NOMO-1 treated with dmso at 0.1 percent for 144 hours (cell line): Measurements from ENCODE around the gene MAST3.
A peak's percentile ranks its signal among the peaks of the same experiment; 100 is the strongest.

Experiments used
- DNase-seq: peaks from one replicate; lab custom pipeline; 2025; ENCODE audit not compliant: unreplicated experiment; lab: John Stamatoyannopoulos, UW

Gene MAST3

DNA sequence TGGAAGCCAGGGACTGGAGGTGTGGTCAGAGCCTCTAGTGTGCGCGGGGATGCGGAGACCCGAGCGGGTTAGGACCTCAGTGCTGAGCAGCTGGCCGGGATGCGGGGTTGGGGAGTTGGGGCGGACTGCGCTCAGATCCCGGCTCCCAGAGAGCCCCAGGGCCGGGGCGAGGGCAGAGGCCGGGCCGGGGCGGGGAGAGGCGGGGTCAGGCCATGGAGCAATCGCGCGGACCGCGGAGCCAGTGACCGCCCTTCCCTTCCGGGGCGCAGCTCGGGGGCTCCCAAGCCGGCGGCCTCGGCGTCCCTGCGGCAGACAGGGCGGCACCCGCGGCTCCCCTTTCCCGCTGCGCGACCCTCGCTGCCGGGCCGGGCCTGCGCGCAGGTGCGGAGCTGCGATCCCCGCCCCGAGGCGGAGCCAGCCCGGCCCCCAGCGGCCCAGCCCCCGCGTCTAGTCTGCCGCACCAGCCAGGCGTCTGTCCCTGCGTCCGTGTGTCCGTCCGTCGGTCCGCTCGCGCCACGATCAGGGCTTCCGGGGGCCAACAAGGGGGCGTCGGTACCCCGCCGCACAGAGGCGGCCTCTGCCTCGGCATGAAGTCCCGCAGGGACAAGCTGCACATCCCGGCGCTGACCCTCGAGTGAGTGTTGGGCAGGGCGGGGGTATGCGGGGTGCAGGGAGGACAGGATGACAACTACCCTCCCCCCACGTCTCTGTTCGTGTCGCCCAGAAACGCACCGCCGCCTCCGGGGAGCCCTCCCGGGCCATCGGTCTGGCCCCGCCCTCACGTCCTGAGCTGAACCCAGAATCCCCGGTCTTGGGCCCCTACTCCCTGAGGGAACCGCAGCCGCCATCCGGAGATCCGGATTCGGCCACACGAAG is 12.4 kb downstream of the MAST3 start:
- no peak for DNase-seq

GRCh38 chr19:18110609-18111232 is 13.1 kb downstream of the MAST3 start:
- DNase-seq: no peak

DNA sequence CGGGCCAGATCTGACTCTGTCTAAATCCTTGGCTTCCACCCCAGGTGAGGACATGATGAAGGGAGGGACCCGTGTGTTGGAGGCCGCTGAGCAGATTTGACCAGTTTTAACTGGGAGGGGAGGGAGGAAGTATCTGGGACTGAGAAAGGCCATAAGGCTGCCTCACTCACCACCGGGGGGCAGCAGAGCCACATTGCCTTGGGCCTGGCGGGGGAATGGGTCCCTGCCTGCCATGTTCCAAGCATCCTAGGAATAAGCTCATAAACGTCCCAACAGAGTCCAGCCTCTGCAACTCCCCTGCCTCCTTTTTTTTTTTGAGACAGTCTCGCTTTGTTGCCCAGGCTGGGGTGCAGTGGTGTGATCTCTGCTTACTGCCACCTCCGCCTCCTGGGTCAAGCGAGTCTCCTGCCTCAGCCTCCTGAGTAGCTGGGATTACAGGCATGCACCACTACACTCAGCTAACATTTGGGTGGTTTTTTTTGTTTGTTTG is 15.5 kb downstream of the MAST3 start:
- DNase-seq: peak; percentile 48

DNA sequence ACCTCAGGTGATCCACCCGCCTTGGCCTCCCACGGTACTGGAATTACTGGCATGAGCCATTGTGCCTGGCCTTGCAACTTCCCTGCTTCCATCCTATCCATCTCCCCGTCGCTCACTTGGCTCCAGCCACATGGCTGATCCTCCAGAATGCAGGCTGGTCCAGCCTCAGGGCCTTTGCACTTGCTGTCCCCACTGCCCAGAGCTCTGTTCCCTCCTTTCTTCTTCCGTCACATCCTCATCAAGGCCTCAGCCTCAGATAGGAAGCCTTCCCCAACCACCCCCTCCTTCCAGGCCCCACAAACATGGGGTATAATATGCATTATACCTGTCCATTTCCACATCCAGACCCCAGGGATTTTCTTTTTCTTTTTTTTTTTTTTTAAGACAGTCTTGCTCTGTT is 16.2 kb downstream of the MAST3 start:
- DNase-seq: no peak

DNA sequence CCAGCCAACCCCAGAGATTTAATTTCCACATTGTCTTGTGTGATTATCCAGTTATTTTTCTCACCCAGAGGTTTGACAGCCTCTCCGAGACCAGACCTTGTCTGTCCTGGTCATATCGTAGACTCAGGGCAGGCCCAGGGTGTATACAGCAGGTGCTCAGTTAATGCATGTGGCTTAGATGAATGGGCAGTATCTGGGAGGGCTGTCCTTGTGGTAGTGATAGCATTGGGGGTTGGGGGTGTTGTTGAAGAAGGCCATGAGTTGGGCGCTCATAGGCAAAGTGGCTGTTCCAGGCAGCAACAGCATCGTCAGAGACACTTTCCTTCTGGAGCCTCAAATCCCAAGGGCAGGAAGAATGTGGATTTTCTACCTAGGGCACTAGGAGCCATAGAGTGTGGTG is 16.9 kb downstream of the MAST3 start:
- no peak for DNase-seq

GRCh38 chr19:18117364-18117691 is 19.8 kb downstream of the MAST3 start:
- no peak for DNase-seq

DNA sequence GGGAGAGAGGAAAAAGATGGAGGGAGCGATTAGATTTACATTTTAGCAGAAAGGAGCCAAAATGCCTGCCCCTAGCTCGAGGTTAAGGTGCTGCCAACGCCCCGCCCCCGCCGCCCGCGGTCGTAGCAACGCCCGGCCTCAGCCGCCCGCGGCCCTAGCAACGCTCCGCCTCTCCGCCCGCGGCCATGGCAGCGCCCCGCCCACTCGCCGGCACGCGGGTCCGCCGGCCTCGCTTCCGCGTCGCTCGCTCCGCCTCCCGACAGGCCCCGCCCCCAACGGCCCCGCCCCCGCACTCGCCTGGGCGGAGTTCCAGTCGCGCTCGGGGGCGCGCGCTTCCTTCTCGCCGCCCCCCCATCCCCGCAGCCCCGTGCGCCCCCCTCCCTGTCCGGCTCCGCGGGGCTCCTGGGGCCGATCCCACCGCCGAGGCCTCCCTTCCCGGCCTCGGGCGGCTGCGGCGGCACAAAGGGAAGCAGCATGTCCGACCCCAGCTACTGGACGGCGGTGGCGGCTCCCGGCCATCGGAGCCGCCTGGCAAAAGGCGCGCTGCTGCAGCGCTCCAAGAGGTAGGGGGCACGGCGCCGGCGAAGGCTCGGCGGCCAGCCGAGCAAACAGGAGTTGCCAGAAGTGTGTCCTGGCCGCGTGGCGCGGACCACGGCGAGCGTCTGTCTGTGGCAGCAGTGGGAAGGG is 20.3 kb downstream of the MAST3 start:
- DNase-seq: peak; percentile 91

GRCh38 chr19:18118420-18119012 is 20.9 kb downstream of the MAST3 start:
- DNase-seq: no peak

- no peak for DNase-seq
These were observed 21.6 kb downstream of the MAST3 start for GRCh38 chr19:18119013-18119716.

DNA sequence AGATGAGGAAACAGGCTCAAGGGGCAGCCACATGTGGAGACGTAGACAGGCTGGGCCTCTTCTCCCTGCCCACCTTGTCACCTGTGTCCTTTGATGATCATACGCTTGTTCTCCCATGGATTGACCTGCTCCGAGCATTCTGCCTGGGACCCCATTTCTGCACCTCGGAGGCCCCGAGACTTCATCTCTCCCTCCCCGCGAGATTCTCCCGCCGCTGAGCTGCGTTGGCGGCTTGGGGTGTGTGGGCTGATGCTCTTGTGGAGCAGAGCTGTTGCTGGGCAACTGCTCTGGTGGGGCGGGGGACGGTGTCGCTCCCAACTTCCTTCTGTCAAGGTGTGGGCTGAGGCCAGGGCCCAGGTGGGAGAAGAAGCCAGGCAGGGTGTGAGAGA is 22.1 kb downstream of the MAST3 start:
- DNase-seq: no peak

DNA sequence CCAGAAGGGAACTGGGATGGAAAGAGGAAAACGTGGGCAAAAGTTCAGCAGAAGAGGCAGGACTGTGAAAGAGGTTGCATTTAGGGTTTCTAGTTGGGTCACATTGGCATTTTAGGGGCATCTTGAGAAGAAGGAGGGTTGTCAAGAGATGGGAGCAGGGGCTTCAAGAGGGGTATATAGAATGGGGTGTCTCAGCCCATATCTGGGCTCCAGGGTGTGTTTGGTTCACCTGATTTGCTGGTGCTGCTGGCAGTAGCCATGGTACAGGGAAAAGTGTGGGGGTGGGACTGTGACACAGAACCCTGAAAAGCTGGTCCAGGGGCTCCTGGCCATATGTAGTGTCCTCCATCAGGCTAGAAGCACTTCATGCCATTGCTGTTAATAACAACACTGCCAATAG is 22.5 kb downstream of the MAST3 start:
- DNase-seq: no peak

DNA sequence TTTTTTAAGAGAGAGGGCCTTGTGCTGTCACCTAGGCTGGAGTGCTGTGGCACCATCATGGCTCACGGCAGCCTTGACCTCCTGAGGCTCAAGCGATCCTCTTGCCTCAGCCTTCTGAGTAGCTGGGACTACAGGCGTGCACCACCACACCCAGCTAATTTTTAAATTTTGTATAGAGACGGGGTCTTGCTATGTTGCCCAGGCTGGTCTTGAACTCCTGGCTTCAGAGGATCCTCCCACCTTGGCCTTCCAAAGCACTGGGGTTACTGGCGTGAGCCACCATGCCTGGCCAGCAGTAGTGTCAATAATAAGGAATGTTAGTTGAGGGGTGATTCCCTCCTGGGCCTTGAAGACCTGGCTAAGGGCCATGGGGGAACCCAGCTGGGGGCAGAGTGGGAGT is 23.6 kb downstream of the MAST3 start:
- no peak for DNase-seq

DNA sequence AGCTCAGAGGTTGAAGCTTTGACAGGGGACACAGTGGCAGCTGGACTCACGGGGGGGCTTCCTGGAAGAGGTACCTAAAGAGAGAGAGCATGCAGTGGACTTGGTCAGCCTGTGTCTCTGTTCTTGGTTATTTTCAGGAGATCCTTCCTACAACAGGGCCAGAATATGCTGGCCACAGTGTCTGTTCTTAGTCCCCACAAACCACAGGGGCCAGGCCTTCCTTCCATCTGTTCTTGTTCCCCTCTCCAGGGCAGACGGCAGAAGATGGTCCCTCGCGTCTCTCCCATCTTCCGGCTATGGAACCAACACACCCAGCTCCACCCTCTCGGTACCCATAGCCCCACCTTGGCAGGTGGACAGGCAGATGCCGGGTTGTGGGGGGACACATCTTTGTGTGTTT is 24.8 kb downstream of the MAST3 start:
- no peak for DNase-seq

GRCh38 chr19:18122860-18123795 is 25.6 kb downstream of the MAST3 start:
- no peak for DNase-seq

- no peak for DNase-seq
These were observed 26.2 kb downstream of the MAST3 start for GRCh38 chr19:18123819-18124218.

DNA sequence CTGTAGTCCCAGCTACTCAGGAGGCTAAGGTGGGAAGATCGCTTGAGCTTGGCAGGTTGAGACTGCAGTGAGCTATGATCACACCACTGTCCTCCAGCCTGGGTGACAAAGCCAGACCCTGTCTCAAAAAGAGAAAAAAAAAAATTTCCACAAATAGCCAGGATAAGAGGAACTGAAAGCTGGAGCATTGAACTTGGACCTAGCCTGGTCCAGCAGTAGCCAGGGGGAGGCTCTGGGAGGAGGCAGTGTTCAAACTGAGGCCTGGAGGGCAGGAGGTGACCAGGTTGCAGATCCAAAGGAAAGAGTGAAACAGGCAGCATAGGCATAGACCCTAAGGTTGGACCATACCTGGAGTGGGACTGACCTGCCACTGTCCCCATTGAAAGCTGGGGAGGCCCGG is 28.5 kb downstream of the MAST3 start:
- DNase-seq: no peak

DNA sequence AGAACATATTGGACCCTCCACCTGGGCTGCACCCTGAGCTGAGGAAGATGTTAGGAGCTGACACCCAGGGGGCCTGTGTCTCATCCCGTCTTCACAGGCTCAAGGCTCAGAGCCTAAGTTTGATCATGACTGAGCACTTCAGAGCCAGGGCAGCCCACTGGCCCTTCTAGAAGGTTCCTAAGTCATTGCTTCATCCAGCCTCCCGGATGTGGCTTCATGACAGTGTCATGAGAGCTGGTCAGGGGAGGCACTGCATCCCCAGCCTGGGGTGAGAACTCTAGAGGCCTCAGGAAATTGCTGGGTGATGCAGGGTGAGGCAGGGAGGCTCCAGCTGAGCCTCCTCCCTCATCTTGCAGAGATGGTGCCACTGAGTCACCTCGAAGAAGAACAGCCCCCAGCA is 30.5 kb downstream of the MAST3 start:
- DNase-seq: peak; percentile 48

DNA sequence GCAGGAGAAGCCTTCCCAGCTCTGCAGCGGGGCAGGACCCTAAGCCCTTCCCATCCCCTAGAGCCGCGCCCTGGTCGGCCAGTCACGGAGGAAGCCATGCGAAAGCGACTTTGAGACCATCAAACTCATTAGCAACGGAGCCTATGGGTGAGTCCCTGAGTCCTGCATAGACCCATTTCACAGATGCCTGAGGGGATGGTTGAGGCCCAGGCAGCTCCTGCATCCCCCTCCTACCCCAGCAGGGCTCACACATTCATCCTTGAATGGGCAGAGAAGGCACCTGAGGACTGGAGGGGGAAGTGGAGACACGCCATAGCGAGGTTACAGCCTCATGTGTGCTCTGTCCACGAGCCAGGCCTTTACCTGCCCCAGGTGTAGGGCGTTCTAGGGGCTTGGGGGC is 31.2 kb downstream of the MAST3 start:
- no peak for DNase-seq

GRCh38 chr19:18130523-18131242 is 33.1 kb downstream of the MAST3 start:
- DNase-seq: no peak
